Activated CD8-positive, alpha-beta memory T cell treated with anti-CD3 and anti-CD28 coated beads, Interleukin-2, amount 50 U/mL, for 24 hours (primary cell): ENCODE results near the gene ESYT2.

Experiments used
- DNase-seq: peaks from one replicate; pipeline ENCODE4 v3.0.0-alpha.2; 2020; ENCODE audit errors: extremely low read depth

The ESYT2 gene

DNA sequence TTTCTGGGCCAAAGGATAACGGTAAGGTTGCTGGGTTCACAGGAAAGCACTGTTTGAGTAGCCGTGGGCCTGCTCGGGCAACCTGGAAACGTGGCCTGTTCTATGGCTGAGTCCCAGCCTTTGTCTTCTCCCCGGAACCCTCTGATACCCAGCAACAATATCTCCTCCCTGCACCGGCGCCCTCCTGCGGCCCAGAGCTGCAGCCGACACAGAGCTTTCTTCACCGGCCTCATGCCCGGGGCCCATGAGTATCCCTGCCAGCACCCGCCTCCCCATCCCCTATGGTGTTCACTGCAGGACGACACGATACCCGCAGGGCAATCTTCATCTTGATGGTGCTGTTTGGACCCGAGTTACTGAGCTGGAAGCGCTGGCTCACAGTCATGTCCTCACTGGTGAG lies 86.1 kb downstream of the ESYT2 start:
- no peak for DNase-seq

GRCh38 chr7:158742065-158742821 lies 87.1 kb downstream of the ESYT2 start:
- no peak for DNase-seq

- no peak for DNase-seq
These were observed 88.0 kb downstream of the ESYT2 start for GRCh38 chr7:158741294-158741666.

DNA sequence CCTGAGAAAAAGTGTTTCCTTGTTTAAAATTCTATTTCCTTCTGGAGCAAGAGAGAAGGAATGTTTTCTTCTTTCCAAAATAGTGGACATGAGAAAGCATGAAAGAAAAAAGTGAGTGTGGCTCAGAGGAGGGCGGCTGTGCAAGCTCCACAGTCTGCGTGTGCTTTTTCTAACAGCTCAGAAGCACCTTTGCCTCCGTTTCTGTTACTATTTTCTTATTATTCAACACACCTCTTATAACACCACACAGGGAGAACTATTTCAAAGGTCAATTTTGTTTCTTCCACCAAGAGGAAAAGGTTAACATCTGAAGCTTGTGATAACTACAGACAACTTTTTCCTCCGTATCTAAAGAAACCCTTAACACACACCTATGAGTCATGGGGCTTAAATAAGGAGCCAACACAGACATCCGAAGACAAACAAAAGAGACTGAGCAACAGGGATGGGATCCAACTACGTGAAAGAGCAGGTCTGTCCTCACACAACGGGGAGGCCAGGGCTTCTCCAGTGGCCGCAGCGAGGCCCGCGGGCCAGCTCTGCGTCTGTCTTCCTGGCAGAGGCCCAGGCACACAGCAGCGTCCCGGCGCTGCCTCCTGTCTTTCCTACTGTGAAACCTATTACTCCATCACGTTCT lies 88.5 kb downstream of the ESYT2 start:
- DNase-seq: no peak

DNA sequence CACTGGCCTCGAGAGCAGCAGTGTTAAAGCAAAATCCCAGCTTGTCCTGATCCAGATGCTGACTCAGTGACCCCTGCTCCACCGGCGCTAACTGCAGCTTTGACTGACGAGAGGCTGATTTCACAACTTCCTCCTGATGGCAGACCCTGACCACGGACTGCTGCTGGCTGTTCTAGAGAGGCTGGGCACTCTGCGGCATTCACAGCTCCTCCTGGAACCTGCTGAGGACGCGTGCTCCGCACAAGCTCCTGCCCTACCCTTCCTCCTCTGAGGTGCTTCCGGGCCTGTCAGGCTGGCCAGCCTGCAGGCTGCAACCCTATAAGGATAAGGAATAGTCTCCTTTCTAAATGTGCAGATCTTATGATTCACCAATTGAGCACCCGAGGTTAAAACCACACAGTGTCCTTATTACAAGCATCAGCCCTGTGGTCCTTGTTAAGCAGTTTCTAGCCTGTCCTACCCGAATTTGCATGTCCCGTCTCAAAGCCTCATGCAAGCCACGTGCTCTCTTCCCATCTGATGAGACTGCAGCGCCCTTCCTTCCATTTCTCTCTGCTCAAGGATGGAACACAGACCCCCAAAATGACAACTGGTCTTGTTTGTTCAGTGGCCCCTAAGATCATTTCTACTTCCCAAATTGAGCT lies 89.2 kb downstream of the ESYT2 start:
- DNase-seq: no peak

- no peak for DNase-seq
These were observed 90.5 kb downstream of the ESYT2 start for GRCh38 chr7:158738841-158739240.

DNA sequence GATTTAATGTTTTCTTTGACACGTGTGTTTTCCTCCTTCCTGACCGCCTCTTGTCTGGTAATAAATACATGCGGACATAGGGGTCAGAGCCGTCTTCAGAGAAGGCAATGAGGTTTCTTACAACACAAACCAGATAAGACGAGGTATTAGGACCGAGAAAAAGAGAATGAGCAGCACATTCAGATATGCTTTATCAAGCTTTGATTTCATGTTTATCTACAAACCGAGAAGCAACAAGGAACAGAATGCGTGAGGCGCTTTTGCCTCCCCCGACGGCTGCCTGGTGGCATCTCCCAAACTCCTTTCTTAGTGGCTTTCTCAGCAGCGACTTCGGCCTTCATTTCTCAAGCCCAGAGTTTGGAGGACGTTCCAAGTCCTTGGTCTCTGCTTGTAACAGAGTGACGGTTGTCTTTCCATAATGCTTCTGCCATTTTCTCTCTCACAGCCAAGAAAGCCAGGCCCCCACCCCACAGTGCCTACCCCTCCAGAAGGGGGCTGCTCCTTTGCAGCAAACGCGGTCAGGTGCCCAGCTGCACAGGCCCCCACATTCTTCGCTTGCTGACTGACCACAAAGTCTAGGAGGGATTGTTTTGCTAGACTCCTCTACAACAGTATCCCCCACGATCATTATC lies 92.1 kb downstream of the ESYT2 start:
- DNase-seq: no peak

- DNase-seq: no peak
These were observed 93.4 kb downstream of the ESYT2 start for GRCh38 chr7:158735935-158736334.

DNA sequence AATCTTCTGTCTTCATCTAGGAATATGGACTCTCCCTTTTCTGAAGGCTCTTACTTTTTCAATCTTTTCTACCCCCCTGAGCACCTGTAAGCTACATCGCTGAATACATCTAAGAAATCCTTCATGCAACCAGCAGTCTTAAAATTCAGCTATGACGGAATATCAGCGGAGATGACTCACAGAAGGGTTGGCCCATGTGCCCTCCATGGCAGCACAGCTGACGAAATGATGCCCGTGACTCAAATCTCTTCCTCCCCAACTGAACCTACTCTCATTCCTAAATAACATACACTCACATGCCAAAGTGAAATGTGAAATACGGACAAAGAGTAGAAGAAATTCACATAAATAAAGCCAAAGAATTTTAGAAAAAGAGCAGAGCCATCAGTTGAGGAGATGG lies 94.4 kb downstream of the ESYT2 start:
- DNase-seq: no peak

DNA sequence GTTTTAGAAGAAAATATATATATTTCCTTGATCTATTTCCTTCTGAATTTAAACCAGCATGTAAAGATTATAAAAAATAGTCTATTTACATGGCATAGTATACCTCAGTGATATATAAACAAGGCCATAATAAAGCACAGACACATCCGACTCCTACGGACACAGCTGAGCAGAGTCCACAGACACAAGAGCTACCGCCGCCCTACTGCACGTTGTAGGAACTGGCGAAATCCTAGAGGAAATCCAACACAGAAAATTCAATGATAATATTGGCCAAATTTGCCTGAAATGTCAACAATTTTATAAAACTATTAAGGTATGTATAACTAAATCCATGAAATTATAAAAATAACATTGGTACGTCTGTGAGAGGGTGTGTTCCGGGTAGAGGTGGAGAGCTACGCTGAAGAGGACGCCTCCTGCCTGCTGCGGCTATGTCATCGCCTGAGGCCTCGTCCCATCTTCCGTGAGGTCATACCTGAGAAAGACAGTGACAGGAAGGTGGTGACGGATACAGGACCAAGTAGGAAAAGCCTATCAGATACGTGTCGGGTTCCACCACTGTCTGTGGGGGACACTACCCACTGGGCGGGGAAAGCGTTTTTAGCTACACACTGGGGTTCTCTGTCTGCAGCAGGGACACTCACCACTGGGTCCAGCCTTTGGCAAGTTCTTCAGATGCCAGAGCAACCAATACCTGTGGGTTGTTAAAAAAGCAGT lies 95.4 kb downstream of the ESYT2 start:
- no peak for DNase-seq

- DNase-seq: no peak
These were observed 96.1 kb downstream of the ESYT2 start for GRCh38 chr7:158733220-158733519.

- no peak for DNase-seq
These were observed 96.7 kb downstream of the ESYT2 start for GRCh38 chr7:158732494-158733219.

GRCh38 chr7:158731761-158732160 lies 97.5 kb downstream of the ESYT2 start:
- no peak for DNase-seq

GRCh38 chr7:158730383-158731346 lies 98.6 kb downstream of the ESYT2 start:
- no peak for DNase-seq

GRCh38 chr7:158729646-158730382 lies 99.5 kb downstream of the ESYT2 start:
- no peak for DNase-seq

DNA sequence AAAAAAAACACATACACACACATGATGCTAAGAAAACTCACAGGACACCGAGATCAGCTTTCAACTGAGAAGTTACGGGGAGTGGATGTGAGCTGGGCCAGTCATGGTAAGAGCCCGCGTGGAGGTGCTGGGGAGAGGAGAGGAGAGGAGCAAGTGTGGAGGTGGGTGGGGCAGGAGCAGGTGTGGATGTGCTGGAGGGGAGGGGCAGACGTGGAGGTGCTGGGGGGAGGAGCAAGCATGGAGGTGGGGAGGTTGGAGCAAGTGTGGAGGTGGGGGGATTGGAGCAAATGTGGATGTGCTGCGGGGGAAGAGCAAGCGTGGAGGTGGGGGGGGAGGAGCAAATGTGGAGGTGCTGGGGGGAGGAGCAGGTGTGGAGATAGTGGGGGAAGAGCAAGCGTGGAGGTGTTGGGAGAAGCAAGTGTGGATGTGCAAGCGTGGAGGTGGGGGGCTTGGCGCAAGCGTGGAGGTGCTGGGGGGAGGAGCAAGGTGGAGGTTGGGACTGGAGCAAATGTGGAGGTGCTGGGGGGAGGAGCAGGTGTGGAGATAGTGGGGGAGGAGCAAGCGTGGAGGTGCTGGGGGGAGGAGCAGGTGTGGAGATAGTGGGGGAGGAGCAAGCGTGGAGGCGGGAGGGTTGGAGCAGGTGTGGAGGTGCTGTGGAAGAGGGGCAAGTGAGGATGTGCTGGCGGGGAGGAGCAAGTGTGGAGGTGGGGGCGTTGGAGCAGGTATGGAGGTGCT lies 100.2 kb downstream of the ESYT2 start:
- no peak for DNase-seq

- no peak for DNase-seq
These were observed 101.6 kb downstream of the ESYT2 start for GRCh38 chr7:158727690-158728089.

DNA sequence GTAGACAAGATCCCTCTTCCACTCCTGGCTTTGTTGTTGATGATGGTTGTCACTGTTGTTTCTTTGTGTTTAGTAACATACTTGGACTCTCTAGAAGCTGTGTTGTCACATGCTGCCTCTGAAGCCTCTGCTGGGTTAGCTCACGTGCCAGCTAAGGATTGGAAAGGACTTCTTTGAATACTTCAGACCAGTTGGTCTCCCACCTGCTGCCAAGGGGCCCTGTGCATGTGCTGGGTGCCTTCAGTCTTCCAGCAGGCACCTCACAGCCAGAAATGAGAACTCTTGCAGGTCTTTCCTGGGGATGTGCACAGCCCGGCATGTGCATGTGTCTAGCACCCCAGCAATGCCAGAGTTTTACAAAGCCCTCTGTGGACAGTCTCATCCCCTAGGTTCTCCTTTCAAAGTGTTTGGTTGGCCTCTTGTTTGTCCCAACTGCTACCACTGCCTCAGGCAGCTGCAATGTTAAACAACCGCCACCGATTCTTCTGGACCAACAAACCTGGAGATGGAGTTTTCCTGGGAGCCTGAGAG lies 103.0 kb downstream of the ESYT2 start:
- DNase-seq: no peak

DNA sequence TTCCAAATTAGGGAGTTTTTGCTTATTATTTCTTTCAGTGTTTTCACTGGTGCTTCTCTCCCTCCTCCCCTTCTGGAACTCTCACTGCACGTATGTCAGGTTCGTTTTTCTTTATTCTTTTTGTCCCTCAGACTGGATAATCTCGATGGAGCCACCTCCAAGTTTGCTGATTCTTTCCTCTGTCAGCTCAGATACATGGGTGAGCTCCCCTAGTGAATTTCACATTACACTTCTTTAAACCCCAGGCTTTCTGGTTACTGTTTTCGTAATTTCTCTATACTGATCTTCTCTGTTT lies 103.9 kb downstream of the ESYT2 start:
- DNase-seq: no peak
